HL-60 (cell line): ENCODE results near the gene IL17RD.

ENCODE experiments used
- DNase-seq, 2 experiments: peaks; one replicate each; pipeline ENCODE4 v3.0.0-alpha.2; 2010 to 2020; ENCODE audit warnings: low read depth in 1 of 2, low spot score in 1 of 2
- H3K27ac ChIP-seq: fragments of 250-450 bp; sonication (Bioruptor Pico); replicated peaks from 2 replicates; pipeline ENCODE4 v1.5.1; 2020; ENCODE audit warnings: mild to moderate bottlenecking, moderate library complexity
- H3K27me3 ChIP-seq: fragments of 250-450 bp; sonication (Bioruptor Pico); 2 replicates; pipeline ENCODE4 v1.5.1; 2021; ENCODE audit warnings: mild to moderate bottlenecking, moderate library complexity; ENCODE audit not compliant: insufficient read depth, poor library complexity, severe bottlenecking
- H3K4me3 ChIP-seq: replicated peaks from 2 replicates; pipeline ENCODE4 v1.5.1; 2011; ENCODE audit warnings: mild to moderate bottlenecking, control low read depth, low read length; ENCODE audit not compliant: insufficient read depth
- CTCF ChIP-seq: IDR thresholded peaks from one replicate; pipeline ENCODE4 v1.5.1; 2011; ENCODE audit warnings: low read length, control low read depth, inconsistent platforms; ENCODE audit not compliant: insufficient read depth
- GABPA ChIP-seq: IDR thresholded peaks from 2 replicates; pipeline ENCODE4 v1.6.1; 2012; ENCODE audit warnings: low read depth
- POLR2AphosphoS5 ChIP-seq: IDR thresholded peaks from 2 replicates; pipeline ENCODE4 v1.6.1; 2012; ENCODE audit warnings: low read depth
- REST ChIP-seq: IDR thresholded peaks from 2 replicates; pipeline ENCODE4 v1.6.1; 2012; ENCODE audit warnings: low read depth; ENCODE audit not compliant: insufficient replicate concordance
- SPI1 ChIP-seq: IDR thresholded peaks from 2 replicates; pipeline ENCODE4 v1.6.1; 2012; ENCODE audit warnings: low read depth, mild to moderate bottlenecking, borderline replicate concordance

The IL17RD gene

GRCh38 chr3:57081173-57081572, 84.0 kb downstream of the IL17RD start:
- no peak overlapping the region for H3K4me3 ChIP-seq
- peaks cover 22% of the 10 kb centered on the region for H3K27me3 ChIP-seq
- DNase-seq, result no peak
- H3K27ac ChIP-seq, result no peak overlapping the region
- no peak for TF ChIP-seq GABPA
- no peak for TF ChIP-seq POLR2AphosphoS5
- no peak for TF ChIP-seq CTCF
- no peak for TF ChIP-seq SPI1
- TF ChIP-seq REST, result no peak

- Histone ChIP-seq H3K4me3 (no peak overlapping the region), H3K27me3 (peaks cover 25% of the 10 kb centered on the region), H3K27ac (no peak overlapping the region)
- TF ChIP-seq REST, result no peak
- TF ChIP-seq GABPA, result no peak
- no peak for TF ChIP-seq POLR2AphosphoS5
- TF ChIP-seq CTCF, result no peak
- TF ChIP-seq SPI1, result no peak
- no peak for DNase-seq
Measured at GRCh38 chr3:57080171-57080570, 85.0 kb downstream of the IL17RD start.

- H3K27ac ChIP-seq, result no peak overlapping the region
- DNase-seq, result no peak
- peaks cover 25% of the 10 kb centered on the region for H3K27me3 ChIP-seq
- H3K4me3 ChIP-seq, result no peak overlapping the region; the same call in 1 of the 2 replicates
- no peak for TF ChIP-seq REST
Measured at GRCh38 chr3:57079474-57079831, 85.7 kb downstream of the IL17RD start.
